Heart left ventricle (tissue), 16 donors: ENCODE data around the gene GPATCH1. TPM values are rescaled to one million over a fixed set of nuclear protein-coding genes. Genes with fewer than 3 reads are reported as not detected.
A peak's percentile ranks its signal among the peaks of the same experiment; 100 is the strongest.

Experiments used
- ATAC-seq, 4 donors: fragments of 200-7000 bp; cut with Tn5 transposase; one replicate each; pipeline ENCODE4 v1.9.1; 2020 to 2022; ENCODE audit warnings: moderate library complexity in 4 of 4, mild to moderate bottlenecking in 3 of 4, moderate number of reproducible peaks in 1 of 4
- DNase-seq, 5 donors: peaks; one replicate each; pipeline ENCODE4 v3.0.0-alpha.2; 2020
- H3K27ac ChIP-seq, 12 donors: fragments of 200-600 bp; sonication (generic) in 4 of 12; one replicate each; pipeline versions ENCODE4 v1.5.0 to v1.8.0; 2016 to 2022; ENCODE audit warnings: mild to moderate bottlenecking in 2 of 12
- H3K27me3 ChIP-seq, 9 donors: fragments of 200-600 bp; sonication (generic) in 2 of 9; one replicate each; pipeline versions ENCODE4 v1.5.1 to v1.8.0; 2016 to 2022; ENCODE audit warnings: mild to moderate bottlenecking in 3 of 9
- H3K36me3 ChIP-seq, 9 donors: fragments of 200-600 bp; sonication (generic) in 2 of 9; one replicate each; pipeline versions ENCODE4 v1.5.0 to v1.8.0; 2018 to 2022; ENCODE audit warnings: mild to moderate bottlenecking in 2 of 9
- H3K4me1 ChIP-seq, 12 donors: fragments of 200-600 bp; sonication (generic) in 4 of 12; one replicate each; pipeline versions ENCODE4 v1.5.0 to v1.8.0; 2016 to 2022; ENCODE audit warnings: mild to moderate bottlenecking in 3 of 12
- H3K4me3 ChIP-seq, 12 donors: fragments of 200-600 bp; sonication (generic) in 4 of 12; one replicate each; pipeline versions ENCODE4 v1.5.0 to v1.8.0; 2017 to 2022; ENCODE audit warnings: mild to moderate bottlenecking in 9 of 12, moderate library complexity in 4 of 12
- H3K9me3 ChIP-seq, 12 donors: fragments of 200-600 bp; sonication (generic) in 4 of 12; one replicate each; pipeline versions ENCODE4 v1.5.0 to v1.8.0; 2016 to 2022; ENCODE audit warnings: mild to moderate bottlenecking in 1 of 12
- POLR2A ChIP-seq, 2 donors: fragments of 450-650 bp; IDR thresholded peaks; one replicate each; pipeline ENCODE4 v1.6.1; 2017; ENCODE audit warnings: antibody characterized with exemption in 2 of 2, mild to moderate bottlenecking in 2 of 2, moderate library complexity in 2 of 2
- WGBS, 4 donors: extraction: QIAGEN DNeasy Blood & Tissue Kit in 2 of 4; methylation state at CpG; one replicate each; pipeline versions ENCODE4 v1.1.5 to v1.1.7; 2013 to 2018; 5-methylcytosine and 5-hydroxymethylcytosine counted together
- intact Hi-C, 10 donors: fragments of 100-400 bp; cut with DNase I; formaldehyde crosslinking; loops; one replicate each; pipeline versions ENCODE4 v1.11.1 to v1.14.2; 2022
- polyA plus RNA-seq, 2 donors: library from polyadenylated mRNA; stranded (reverse); fragments of 200-250 nt; gene quantifications; one replicate each; pipeline ENCODE4 v1.2.3, GENCODE V29; 2013
- total RNA-seq, 9 donors: library from RNA; depleted of rRNA in 2 of 9; stranded (reverse); fragments of >200 nt in 2 of 9; fragmentation: NEBNext Ultra II Directional in 3 of 9; extraction: Animal tissue kit (Norgen Biotek cat#: 25700) in 3 of 9; gene quantifications; one replicate each; pipeline versions ENCODE4 v1.1.0 to v1.2.4, GENCODE V29; 2016 to 2023
- TF ChIP-seq, protein P1 (sequence below), 12 donors: fragments of 200-600 bp; sonication (generic) in 4 of 12; IDR thresholded peaks; one replicate each; pipeline versions ENCODE4 v1.5.0 to v1.8.0; 2018 to 2022; ENCODE audit warnings: antibody characterized with exemption in 12 of 12, mild to moderate bottlenecking in 5 of 12
- donor health status: ischemic (EF 13 %, LVEDD 7.1; RV severe dilation, severe dysfunction).
- donor health status: healthy with polysubstance abuse.
- donor health status: DM: no; HTN: yes; CAD: no.
- donor health status: DM: no; HTN: no; CAD: no.
- donor health status: ischemic (EF 25% LVEDD 6.9; RV normal size, moderate dysfunction).
- donor health status: ischemic (EF 25% LVEDD 5.7; RV mildly dilated, moderate dysfunction).
- donor health status: healthy.
- donor health status: DM: yes; HTN: yes; CAD: no.
- donor health status: ischemic (EF 35%, LVEDD 5.7; RV mildly dilated, moderate dysfunction).
- donor health status: nonischemic (EF 11% LVEDD 7.7; RV severe dilation, severe dysfunction).
- donor health status: DM: yes; HTN: yes; CAD: no.
- donor health status: PGD.
- donor health status: ischemic (EF 29% LVEDD 5.4; RV normal size, mild dysfunction).
- donor health status: nonischemic (EF 23%, LVEDD 6.1; RV moderate dilation, normal function).

GPATCH1 gene
- total and polyA plus RNA-seq, 11 donors = 3.3 to 6.7 (median 5.3) TPM

DNA sequence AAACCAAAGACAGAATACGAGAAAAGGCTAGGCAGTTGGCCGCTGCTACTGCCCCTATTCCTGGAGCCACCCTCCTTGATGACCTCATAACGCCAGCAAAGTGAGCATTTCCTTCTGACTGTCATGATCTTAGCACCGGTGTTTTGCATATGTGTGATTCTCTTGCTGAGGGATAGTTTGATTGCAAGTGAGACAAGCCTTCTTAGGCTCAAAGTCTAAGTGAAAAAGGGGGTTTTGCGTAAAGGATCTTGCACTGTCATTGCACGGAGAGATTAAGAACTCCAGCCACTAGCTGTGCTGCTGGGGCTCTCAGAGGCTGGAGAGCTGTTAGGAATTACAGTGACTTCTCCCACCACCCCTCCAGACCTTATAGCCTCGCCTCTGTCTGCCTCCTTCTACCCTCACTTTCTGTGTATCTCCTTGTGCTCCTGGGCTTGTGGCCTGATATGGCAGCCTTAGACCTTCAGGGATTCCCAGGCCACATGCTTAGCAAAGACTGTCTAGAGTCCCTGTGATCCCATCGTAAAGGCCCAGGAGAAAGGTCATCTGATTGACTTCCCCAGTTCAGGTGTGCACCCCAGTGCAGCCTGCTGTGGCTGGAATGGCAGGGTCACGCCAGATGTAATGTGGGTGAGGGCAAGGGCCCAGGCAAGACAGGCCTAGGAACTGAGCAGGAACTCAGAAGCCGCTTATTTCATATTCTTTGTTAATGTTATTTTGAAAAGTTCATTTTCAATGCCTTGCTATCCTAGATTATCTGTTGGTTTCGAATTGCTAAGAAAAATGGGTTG is 12.6 kb downstream of the GPATCH1 start:
- intact Hi-C loops = no loop called here
- no peak overlapping the region for H3K4me3 ChIP-seq
- DNase-seq = no peak
- peaks cover 0 to 100% (median 98%) of the 10 kb centered on the region in 9 donors for H3K36me3 ChIP-seq
- no peak overlapping the region for H3K27ac ChIP-seq
- no peak for ATAC-seq
- TF ChIP-seq, protein P1, sequence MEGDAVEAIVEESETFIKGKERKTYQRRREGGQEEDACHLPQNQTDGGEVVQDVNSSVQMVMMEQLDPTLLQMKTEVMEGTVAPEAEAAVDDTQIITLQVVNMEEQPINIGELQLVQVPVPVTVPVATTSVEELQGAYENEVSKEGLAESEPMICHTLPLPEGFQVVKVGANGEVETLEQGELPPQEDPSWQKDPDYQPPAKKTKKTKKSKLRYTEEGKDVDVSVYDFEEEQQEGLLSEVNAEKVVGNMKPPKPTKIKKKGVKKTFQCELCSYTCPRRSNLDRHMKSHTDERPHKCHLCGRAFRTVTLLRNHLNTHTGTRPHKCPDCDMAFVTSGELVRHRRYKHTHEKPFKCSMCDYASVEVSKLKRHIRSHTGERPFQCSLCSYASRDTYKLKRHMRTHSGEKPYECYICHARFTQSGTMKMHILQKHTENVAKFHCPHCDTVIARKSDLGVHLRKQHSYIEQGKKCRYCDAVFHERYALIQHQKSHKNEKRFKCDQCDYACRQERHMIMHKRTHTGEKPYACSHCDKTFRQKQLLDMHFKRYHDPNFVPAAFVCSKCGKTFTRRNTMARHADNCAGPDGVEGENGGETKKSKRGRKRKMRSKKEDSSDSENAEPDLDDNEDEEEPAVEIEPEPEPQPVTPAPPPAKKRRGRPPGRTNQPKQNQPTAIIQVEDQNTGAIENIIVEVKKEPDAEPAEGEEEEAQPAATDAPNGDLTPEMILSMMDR (IDR thresholded peaks at IDR 0.05) = no peak
- no peak for TF ChIP-seq POLR2A (IDR thresholded peaks at IDR 0.05)
- H3K27me3 ChIP-seq = no peaks in the 10 kb centered on the region
- no peaks in the 10 kb centered on the region for H3K9me3 ChIP-seq
- H3K4me1 ChIP-seq = no peaks in the 10 kb centered on the region
- WGBS, 4 donors = 90 to 96% (median 95%) methylated on average over 11 of the region's 11 CpGs

GRCh38 chr19:33094436-33095067 is 13.6 kb downstream of the GPATCH1 start:
- TF ChIP-seq POLR2A (IDR thresholded peaks at IDR 0.05) = no peak
- TF ChIP-seq, protein P1 (IDR thresholded peaks at IDR 0.05) = no peak
- H3K4me3 ChIP-seq = no peak overlapping the region
- 93 to 96% (median 94%) methylated on average over 6 of the region's 6 CpGs for WGBS, 4 donors
- intact Hi-C loops = no loop called here
- no peak overlapping the region for H3K27ac ChIP-seq
- H3K27me3 ChIP-seq = no peaks in the 10 kb centered on the region
- no peaks in the 10 kb centered on the region for H3K4me1 ChIP-seq
- H3K36me3 ChIP-seq = peaks cover 0 to 100% (median 95%) of the 10 kb centered on the region in 9 donors
- DNase-seq (no peak), ATAC-seq (no peak)
- no peaks in the 10 kb centered on the region for H3K9me3 ChIP-seq

DNA sequence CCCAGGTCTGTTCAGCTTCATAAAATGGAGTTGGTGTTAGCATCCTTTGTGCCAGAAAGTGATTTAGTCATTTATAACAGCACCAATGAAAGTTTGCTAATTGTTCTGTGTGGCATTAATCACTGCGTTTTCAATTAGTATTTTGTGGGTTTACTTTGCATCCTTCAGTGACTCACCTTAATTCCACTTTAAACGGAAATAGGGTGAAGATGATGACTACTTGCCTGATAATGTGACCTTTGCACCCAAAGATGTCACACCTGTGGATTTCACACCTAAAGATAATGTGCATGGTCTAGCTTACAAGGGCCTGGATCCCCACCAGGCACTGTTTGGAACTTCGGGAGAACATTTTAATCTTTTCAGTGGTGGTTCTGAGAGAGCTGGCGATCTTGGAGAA is 15.0 kb downstream of the GPATCH1 start:
- H3K27ac ChIP-seq = no peak overlapping the region
- no peak for ATAC-seq
- WGBS, 4 donors = 84 to 89% (median 89%) methylated on average over 4 of the region's 4 CpGs
- no peaks in the 10 kb centered on the region for H3K4me1 ChIP-seq
- no peak for TF ChIP-seq POLR2A (IDR thresholded peaks at IDR 0.05)
- TF ChIP-seq, protein P1 (IDR thresholded peaks at IDR 0.05) = no peak
- H3K4me3 ChIP-seq = no peak overlapping the region
- no peak for DNase-seq
- peaks cover 0 to 100% (median 95%) of the 10 kb centered on the region in 9 donors for H3K36me3 ChIP-seq
- H3K27me3 ChIP-seq = no peaks in the 10 kb centered on the region
- intact Hi-C loops = no loop called here
- H3K9me3 ChIP-seq = no peaks in the 10 kb centered on the region

DNA sequence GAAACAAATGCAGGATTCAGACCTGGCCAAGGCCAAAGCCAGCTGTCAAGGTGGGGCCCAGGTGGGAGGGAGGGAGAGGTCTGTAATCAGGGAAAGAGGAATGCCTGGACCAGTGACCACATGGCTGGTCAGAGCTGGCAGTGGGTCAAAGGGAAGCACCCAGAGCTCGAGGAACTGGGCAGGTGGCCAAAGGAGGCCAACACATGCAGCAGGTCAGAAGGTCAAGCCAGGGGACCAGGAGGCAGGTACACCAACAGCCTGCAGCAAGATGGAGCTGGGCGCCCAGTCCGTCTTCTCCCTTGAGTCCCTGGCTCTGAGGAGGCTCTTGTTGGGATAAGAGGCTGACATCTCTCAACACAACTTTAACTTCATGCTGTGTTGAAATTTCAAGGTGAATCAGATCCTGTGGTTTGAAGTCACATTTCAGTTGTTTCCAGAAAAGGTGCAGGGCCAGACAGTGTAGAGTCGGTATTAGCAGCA is 17.1 kb downstream of the GPATCH1 start:
- Histone ChIP-seq H3K4me3 (no peak overlapping the region), H3K4me1 (no peaks in the 10 kb centered on the region), H3K27me3 (no peaks in the 10 kb centered on the region), H3K36me3 (peaks cover 0 to 100% (median 97%) of the 10 kb centered on the region in 9 donors), H3K9me3 (no peaks in the 10 kb centered on the region), H3K27ac (no peak overlapping the region)
- intact Hi-C loops = no loop called here
- TF ChIP-seq POLR2A (IDR thresholded peaks at IDR 0.05) = no peak
- TF ChIP-seq, protein P1 (IDR thresholded peaks at IDR 0.05) = no peak
- no peak for ATAC-seq
- peak in 1 of 5 donors; percentile 34 for DNase-seq
- 62 to 71% (median 69%) methylated on average over 4 of the region's 4 CpGs for WGBS, 4 donors
